SK-N-MC (cell line): ENCODE data around the gene PARS2.

Experiments used
- EZH2 ChIP-seq: fragments of 200-600 bp; sonication (generic); IDR thresholded peaks from one replicate; pipeline ENCODE4 v1.6.1; 2017; ENCODE audit warnings: antibody characterized with exemption
- POLR2AphosphoS5 ChIP-seq: IDR thresholded peaks from 2 replicates; pipeline ENCODE4 v1.6.1; 2012; ENCODE audit warnings: mild to moderate bottlenecking, low read depth, low read length, borderline replicate concordance

DNA sequence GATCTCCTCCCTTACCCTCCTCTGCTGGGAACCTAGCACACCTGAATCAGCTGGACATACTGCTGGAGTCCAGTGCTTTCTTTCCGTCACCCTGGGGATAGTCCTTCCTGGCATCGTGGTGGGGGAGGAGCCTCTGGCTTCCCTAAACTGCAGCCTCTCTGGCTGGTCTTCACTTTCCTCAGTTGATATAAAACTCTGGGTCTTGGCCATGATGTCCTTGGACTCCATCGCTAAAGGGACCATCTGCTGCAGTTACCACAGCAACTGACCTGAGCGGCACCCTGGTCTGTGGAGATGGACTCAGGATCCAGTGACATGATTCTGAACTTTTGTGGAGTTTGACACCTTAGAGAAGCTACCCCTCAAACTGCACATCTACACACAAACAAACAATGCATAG, 22.8 kb downstream of the PARS2 start:
- no peak for TF ChIP-seq EZH2
- no peak for TF ChIP-seq POLR2AphosphoS5
